Globus pallidus (tissue), 1 donor: ENCODE results near the gene PREX1.
"Not testable (repeated sequence)": the region's sequence is repeated elsewhere in the genome, so short reads cannot be mapped to it uniquely, and the experiment has no call there.

Source experiments
- DNase-seq: peaks from one replicate; pipeline ENCODE4 v3.0.0-alpha.2; 2015; ENCODE audit warnings: low spot score

The PREX1 gene

DNA sequence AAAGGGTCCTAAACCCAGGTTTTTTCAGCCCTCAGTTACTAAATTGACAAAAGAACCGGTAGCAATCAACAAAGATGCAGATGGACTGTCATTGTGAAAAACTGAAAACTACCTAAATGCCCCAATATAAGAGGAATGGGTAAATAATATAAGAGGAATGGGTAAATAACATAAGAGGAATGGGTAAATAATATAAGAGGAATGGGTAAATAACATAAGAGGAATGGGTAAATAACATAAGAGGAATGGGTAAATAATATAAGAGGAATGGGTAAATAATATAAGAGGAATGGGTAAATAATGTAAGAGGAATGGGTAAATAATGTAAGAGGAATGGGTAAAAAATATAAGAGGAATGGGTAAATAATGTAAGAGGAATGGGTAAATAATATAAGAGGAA is 15.7 kb downstream of the PREX1 start:
- not testable (repeated sequence) for DNase-seq

DNA sequence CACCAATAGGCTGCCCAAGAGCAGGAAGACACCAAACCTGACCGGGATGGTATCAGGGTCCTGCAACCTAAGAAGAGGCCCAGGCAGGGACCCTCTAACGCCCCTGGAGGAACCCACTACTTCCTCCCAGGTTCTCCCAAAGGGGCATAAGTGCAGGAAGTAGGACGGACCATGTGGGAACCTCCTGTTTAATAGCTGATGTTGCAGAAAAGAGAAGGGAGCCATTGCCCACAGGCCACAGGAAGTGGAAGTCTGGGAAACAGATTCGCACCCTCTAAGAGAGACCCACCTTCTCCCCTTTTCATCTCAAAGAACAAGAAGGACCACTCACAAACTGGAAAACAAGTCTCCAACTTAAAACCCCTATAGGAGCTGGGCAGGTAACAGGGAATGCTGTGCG is 18.1 kb downstream of the PREX1 start:
- no peak for DNase-seq

DNA sequence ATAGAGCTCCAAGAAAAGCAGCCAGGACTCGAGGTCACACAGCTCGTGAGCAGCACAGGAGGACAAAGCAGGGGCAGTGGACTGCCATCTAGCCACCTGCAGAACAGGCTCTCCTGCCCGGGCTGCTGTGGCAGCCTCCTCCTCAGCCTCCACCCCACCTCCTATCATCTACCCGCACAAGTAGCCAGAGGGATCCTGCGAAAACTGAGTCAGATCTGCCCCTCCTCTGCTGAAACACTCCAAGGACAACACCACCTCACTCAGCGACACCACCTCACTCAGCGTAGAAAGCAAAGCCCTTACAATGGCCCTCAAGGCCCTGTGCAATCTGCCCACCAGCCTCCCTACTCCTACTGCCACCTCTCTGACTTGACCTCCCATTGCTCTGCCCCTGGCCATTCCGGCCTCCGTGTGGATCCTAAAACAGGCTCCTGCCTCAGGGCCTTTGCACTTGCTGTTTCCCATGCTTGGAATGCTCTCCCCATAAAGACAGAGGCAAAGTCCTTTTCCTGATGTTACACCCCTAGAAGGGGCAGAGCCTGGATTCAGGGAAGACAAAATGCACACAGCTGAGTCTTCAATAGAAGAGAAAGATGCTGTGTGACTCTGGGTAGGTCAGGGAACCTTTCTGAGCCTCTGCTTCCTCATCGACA is 19.3 kb downstream of the PREX1 start:
- no peak for DNase-seq

DNA sequence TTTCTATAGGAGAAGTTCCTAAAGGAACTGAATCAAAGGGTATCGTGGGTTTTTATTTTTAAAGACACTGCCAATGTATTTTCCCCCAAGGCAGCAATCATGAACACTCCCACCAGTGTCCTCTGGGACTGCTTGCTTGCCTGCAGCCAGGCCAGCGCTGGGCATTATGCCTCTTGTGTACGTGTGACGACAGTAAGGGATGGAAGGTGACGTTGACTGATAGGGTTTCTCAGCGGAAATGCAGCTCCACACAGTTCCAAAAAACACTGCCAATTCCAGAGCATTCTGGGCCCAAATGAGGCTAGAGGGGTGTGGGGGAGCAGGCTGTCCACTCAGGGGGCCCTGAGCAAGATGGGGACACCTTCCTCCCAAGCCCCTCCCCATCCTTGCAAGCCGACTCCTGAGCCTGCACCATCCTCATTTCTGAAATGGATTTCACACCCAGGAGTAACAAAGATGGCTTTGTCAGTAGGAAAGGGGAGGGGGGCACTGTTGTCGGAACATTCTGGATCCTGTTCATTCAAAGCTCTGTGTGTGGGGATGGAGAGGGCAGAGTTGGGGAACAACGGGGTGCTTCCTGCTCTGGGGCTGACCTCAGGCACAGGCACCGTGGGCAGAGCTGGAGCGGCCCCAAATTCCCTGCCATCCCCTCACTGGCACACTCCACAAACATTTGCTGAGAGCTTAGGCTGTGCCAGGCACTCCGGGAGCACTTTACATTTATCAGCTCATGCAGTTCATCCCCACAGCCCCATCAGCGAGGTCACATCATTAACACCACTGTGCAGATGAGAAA is 20.0 kb downstream of the PREX1 start:
- peak; percentile 88 for DNase-seq

DNA sequence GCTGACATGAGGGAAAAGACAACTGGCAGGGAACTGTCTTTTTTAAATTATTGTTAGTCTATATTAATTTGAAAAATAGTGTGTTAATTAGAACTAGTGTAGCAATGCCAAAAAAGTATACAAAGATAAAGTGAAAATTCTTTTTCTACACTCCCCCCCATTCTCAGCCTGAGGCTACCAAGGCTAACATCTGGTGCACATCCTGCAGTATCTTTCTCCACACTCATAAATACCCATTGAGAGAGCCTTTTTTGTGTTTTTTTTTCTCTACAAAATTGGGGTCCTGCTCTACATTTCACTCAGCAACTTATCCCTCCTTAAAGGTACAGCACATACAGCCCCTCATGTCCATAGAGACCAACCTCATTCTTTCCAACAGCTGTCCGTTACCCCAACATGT is 20.7 kb downstream of the PREX1 start:
- no peak for DNase-seq

DNA sequence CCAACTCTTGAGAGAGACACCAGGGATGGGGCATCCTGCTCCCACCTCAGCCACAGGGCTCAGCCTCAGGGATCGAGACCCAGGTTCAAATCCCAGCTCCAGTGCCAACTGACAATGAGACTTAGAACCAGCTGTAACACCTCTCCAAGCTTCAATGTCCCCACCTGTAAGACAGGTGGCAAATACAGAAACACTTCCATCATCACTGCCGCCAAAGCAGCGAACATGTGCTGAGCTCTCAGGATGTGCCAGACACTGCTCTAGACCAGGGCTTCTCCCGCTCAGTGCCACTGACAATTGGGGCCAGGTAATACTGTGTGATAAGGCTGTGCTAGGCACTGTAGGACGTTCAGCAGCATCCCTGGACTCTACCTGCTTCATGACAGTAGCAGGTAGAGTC is 22.1 kb downstream of the PREX1 start:
- no peak for DNase-seq

DNA sequence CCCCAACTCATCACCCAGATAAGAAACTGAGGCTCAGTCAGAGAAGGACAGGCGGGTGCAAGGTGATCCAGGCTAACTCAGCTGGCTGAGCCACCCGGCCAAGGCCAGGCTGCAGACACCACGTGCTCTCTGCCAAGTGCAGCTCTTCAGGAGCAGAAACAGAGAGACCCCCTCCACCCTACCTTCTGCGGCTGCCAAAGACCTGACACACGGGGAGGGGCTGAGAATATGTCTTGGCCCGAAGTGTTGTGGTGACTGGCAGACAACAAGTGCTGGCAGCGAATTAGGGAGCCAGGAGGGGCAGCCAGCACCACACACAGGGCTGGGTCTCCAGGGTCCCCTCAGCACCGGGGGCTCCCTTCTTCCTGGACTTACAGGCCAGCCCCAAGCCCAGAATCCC is 22.5 kb downstream of the PREX1 start:
- no peak for DNase-seq

DNA sequence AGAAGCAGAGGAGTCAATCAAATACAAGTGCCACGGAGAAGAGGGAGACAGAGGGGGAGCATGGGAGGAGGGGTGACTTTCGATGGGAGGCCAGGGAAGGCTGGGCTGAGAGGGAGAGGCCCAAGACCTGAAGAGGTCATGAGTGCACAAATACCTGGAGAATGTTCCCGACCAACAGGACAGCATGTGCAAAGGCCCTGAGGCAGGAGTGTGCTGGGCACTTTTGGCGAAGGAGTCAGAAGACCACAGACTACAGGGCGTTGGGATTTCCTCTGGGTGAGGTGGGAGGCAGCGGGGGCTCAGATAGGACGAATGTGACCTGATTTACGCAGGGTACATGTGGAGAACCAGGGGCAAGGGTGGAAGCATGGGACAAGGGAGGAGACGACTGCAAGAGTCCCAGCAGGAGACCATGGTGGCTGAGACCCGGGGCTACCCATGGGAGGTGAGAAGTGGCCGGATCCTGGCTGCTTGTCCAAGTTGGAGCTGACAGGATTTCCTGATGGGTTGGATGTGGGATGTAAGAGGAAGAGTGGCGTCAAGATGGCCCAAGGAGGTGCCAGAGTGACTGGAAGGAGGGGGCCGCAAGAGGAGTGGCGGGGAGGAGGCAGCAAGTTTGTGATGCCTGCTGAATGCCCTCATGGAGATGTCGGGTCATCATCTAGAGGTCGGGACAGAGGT is 23.4 kb downstream of the PREX1 start:
- no peak for DNase-seq

DNA sequence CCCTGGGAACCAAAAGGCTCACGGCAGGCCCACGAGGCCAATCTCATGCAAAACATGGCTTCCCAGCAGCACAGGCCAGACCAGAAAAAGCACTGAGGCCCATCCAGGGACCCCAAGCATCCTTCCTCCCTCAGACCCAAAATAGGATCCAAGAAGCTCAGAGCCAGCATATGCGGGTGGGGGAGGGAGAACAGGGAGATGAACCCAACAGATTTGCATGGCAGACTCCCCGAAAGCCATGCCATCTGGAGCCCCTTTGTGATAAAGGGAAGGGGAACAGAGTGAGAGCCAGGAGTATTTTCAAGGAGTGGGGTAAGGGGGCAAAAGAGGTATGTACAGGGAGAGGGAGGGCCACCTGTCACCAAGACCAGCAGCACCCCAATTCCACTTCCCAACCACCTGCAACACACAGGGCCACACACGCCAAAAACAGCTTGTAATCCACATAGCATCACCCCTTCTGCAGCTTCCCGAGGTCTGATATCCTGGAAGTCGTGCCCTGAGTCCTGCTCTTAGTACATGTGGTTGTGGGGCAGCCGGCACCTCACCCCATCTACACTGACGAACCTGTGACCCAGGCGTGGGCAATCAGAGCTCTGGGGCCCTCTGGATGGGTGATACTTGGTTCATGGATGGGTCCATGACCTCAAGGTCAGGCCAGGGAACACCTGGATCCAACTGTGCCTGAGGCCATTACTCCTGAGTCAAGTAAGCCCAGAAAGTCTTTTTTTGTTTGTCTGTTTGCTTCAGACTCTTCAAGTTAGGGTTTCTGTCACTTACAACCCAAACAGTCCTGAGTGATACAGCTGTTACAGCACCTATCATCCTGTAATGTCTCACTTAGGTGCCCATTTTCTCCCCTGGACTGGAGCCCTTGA is 24.4 kb downstream of the PREX1 start:
- DNase-seq: no peak

DNA sequence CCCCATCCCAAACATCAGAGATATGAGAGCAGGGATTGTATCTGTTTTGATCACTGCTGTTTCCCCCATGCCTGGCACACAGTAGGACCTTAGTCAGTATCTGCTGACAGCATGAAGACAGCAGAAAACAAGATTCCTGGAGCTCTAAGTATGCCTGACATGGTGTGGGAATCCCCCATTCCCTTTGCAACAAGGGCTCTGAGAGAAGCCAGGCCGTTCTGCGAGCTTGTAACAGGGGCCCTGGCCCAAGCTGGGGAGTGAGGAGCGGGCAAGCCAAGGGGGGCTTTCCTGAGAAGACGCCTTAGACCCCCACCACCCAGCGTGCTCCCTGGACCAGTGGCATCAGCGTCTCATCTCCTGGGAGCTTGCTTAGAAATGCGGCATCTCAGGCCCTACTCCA is 25.2 kb downstream of the PREX1 start:
- DNase-seq: no peak

DNA sequence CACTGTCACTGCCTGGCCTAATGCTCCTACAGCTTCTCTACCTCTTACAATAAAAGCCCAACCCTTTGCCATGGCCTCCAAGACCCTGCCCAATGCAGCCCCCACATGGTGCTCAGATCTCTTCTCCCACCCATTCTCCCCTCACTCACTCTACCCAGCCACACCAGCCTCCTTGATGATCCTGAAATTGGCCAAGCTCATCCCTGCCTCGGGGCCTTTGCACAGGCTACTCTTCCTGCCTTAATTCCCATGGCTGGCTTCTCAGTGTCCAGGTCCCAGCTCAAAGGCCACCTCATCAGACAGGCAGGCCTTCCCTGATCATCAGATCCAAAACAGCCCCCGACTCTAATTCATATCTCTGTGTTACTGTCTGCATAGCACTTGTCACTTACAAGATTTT is 25.6 kb downstream of the PREX1 start:
- DNase-seq: no peak

DNA sequence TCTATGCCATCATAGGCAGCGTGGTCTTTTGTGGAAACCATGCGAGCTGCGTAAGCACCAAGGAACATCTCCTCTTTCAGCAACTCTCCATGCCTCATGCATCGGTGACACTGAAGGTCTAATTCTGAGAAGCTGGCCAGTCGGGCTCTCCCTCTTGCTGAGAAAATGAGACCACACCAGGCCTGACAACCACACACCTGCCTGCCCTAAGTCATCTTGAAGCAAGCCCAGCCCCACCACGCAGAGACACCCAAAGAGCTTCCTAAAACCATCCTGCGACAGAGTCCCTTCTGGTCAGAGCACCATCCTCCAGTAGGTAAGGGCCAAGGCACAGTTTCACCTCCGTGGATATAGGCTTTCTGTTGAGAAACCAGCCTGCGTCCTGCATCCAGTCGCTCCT is 26.6 kb downstream of the PREX1 start:
- no peak for DNase-seq

DNA sequence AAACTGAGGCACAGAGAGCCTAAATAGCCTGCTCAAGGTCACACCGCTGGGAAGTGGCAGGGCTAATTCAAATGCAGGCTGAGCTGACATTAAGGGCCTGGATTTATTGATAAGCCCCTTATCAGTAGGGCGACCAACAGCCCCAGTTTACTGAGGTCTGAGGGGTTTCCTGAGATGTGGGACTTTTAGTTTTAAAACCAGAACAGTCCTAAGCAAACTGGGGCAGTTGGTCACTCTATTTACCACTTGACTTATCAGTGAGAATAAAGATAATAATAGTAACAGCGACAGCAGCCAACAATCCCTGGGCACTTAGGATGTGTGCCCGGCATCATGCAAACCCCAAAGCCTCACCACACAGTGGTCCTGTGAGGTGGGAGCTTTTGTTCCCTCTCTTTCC is 27.6 kb downstream of the PREX1 start:
- DNase-seq: no peak

DNA sequence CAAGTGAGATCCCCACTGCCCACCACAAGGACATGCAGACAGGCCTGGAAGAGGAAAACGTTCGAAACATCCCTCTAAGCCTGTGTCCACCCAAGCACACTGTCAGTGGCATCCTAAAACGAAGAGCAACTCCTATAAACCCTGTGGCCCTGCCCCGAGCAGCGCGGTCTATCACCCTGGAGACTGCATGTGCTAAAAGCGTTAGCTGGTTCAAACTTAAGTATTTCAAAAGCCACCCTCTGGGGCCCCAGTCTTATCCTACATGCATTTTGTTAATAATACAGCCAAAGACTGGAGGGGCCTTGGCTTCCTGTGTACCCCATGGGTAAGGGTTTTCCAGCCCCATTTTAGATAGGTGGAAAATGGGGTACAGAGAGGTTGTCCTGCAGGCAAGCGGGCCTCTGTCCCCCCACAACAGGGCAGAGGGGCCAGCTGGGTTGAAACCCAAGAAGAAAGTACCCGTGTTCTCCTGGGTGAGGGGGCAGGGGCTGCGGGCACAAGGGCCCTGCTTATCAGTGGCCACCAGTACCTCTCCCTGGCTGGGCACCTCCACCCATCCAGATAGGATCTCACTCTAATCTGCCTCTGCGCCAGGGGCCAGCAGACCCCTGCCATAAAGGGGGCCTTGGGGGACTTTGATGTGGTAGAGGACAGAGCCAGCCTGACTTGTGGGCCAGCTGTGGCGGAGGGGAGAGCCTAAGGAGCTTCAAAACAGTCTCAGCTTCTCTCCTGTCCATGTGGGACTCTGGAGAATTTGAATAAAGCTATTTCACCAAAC is 28.3 kb downstream of the PREX1 start:
- DNase-seq: no peak

DNA sequence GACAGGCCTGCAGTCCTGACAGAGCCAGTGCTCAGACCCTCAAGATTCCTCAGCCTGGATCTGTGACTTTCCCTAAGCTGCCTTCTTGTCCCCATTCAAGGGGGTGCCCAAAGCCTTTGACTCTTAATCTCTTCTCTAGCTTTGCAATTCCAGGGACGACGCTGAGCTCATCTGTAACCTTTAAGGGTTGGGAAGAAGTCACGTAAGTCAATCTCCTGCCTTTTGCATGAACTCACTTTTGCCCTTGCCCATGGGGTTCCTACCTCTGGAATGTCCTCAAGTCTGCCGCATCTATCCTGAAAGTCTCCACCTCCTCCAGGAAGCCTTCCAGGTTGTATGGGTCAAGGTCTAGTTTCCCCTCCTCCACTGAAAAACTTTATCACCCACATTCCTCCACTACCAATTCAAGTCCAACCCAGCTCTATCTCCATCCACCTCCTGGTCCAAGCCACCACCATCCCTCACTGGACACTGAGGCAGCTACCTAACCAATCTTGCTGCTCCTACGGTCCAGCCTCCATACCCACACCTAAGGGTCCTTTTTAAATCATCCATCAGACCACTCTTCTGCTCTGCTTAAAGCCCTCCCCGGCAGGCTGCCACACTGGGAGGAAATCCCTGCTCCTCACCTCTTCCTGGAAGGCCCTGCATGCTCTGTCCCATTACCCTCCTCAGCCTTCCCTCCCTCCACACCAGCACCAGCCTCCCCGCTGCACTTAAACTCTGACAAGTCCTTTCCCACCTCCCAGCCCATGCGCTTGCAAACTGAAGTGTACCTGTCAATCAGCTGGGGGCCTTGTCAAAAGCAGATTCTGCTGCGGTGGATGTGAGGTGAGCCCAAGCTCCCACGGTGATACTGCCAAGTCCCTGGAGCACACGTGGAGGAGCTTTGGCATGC is 29.7 kb downstream of the PREX1 start:
- DNase-seq: no peak

DNA sequence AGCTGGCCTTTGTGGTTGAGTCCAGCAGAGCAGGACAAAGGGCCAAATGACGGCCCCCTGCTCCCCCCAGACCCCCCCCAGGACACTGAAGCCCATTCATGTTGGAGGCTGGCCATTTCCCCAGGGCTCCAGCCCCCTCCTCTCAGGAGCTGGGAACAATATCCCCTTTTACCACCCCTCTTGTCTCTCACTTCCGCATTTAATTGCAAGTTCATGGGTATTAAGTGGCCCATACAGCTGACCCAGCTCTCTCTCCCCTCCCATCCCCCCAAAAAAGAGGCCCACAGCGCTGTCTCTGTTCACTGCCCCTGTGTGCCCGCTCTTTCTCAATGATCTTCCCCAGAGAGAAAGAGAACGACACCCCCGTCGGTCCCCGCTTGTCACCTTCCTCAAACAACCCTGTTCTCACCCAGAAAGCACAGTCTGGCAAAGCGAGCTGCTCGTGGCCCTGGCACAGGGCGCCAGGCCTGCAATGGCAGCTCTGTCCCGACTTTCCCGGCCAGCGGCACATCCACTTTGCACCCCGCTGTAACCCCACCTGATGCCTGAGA is 30.4 kb downstream of the PREX1 start:
- peak; percentile 92 for DNase-seq

DNA sequence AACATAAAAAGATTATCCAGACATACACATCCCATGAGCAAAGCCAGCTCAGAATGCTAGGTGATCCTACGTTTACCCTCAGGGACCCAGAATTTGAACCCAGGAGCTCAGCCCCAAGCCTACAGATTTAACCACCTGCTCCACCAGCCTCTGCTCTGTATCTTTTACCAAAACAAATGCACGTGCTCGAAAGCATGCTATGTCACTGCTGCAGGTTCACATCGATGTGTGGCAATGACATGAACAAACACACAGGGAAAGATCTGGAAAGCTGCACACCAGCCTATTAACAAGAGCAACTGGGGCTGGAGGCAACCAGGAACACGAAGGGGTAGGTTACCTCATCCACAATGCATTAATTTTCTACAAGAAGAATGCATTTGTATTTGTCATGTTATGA is 32.1 kb downstream of the PREX1 start:
- DNase-seq: no peak

DNA sequence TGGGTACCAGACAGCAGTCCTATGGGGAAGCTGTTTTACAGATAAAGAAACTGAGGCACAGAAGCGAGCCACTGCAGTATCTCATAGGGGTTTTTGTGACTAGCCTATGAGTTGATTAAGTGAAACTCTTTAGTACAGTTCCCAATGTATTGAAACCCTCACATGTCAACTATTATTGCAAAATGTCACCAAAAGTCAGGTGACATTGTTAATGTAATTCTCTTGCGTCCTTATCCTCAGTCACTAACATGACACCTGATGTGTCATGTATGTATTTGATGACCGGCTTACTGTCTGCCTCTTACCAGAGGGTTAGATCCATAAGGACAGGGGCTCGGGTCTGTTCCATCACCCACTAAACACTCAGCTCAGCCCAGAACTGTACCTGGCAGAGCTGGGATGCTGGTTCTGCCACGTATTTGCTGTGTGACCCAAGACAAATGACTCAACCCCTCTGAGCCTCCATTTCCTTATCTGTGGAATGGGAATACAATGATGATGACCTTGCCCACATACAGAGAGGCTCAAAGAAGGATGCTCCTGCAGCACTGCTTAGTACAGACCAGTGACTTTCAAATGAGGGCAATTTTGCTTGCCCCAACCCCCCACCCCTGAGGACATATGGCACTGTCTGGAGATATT is 32.9 kb downstream of the PREX1 start:
- DNase-seq: no peak

DNA sequence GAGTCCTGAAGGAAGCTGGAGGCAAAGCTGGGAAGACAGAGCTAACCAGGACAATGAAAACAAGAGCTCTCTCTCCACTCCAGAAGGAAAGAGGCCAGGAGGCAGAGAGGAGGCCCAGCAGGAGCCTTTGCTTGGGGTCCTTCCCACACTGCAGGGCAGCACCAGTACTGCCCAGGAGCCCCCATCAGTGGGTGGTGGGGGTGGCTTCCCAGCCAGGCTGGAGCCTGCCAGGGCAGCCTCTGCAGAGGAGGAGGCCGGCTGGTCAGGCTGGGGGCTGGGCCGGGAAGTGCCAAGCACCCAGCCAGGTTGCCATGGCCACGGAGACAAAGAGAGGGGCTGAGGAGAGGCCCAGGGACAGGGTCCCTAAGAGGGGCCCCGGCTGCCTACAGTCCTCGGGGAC is 33.4 kb downstream of the PREX1 start:
- DNase-seq: peak; percentile 66

DNA sequence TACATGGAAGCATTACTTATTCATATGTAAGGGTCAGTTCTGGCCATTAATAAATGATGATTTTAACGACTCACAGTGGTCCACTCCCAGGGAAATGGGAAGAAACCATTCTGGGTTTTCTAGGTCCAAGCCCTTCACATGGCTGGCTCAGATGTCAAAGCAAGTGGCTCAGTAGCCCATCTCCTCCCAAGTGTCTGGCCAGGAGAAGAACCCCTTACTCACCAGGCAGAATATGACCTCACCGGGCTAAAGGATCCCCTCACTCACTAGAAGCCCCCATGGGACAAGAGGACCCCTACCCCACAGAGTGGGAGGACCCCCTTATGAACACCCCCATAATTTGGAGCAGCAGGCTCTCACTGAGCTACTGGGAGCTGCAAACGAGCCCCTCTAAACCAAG is 34.0 kb downstream of the PREX1 start:
- no peak for DNase-seq
